GM12878 (cell line): ENCODE data around the gene SLC29A1. TPM values are rescaled to one million over a fixed set of nuclear protein-coding genes. Genes with fewer than 3 reads are reported as not detected.

ENCODE experiments used
- ATAC-seq: fragments of 200-7000 bp; cut with Tn5 transposase; 3 replicates; pipeline ENCODE4 v1.9.1; 2020; ENCODE audit warnings: mild to moderate bottlenecking, moderate library complexity
- BruUV-seq: library from RNA; stranded (reverse); fragments of 400-500 nt; replicated peaks from 2 replicates; lab custom pipeline; 2021; lab: Mats Ljungman, UMichigan
- CTCF ChIA-PET: fragments of 300-600 bp; sonication (Branson Sonifier 250); formaldehyde crosslinking; extraction: SDS; loops from one replicate; lab custom pipeline; 2021; ENCODE audit warnings: inconsistent platforms; lab: Yijun Ruan, JAX
- POLR2A ChIA-PET: fragments of 350-600 bp; formaldehyde crosslinking; extraction: SDS; loops from one replicate; lab custom pipeline; 2021; ENCODE audit warnings: inconsistent platforms; lab: Charles Lee
- RAD21 ChIA-PET: fragments of 300-600 bp; sonication (Branson Sonifier 250); formaldehyde crosslinking; loops from one replicate; lab custom pipeline; 2023; ENCODE audit warnings: antibody characterized with exemption; ENCODE audit not compliant: unreplicated experiment; lab: Charles Lee
- SMC1A ChIA-PET: fragments of 300-600 bp; sonication (Branson Sonifier 250); formaldehyde crosslinking; loops from one replicate; lab custom pipeline; 2023; ENCODE audit not compliant: unreplicated experiment, uncharacterized antibody; lab: Charles Lee
- DNase-seq: peaks from one replicate; pipeline ENCODE4 v3.0.0-alpha.2; 2011; ENCODE audit warnings: low read depth, low spot score
- FAIRE-seq: peaks from 3 replicates; lab custom pipeline; 2011; peaks lifted over from hg19 to GRCh38; lab: Jason Lieb, UNC
- H2AFZ ChIP-seq: 2 replicates; pipeline ENCODE4 v1.6.0; 2011; ENCODE audit warnings: low read depth, low read length, control low read depth; ENCODE audit not compliant: control insufficient read depth
- H3K27ac ChIP-seq: 2 replicates; pipeline ENCODE4 v1.5.1; 2011; ENCODE audit warnings: control low read depth; ENCODE audit not compliant: control insufficient read depth, insufficient read depth
- H3K27me3 ChIP-seq, 2 experiments: replicated peaks in 1 of 2; 2 replicates each; pipeline versions ENCODE4 v1.6.0 to v1.6.1; 2011; ENCODE audit warnings: low read length in 1 of 2; ENCODE audit not compliant: control insufficient read depth in 2 of 2, insufficient read depth in 2 of 2
- H3K36me3 ChIP-seq, 2 experiments: 2 replicates each; pipeline ENCODE4 v1.5.1; 2011; ENCODE audit warnings: low read length in 1 of 2; ENCODE audit not compliant: control insufficient read depth in 2 of 2, insufficient read depth in 2 of 2
- H3K4me1 ChIP-seq: 2 replicates; pipeline ENCODE4 v1.6.1; 2011; ENCODE audit warnings: mild to moderate bottlenecking, low read length, moderate library complexity, mixed read lengths; ENCODE audit not compliant: control insufficient read depth, insufficient read depth
- H3K4me2 ChIP-seq: 2 replicates; pipeline ENCODE4 v1.6.0; 2011; ENCODE audit warnings: control low read depth; ENCODE audit not compliant: control insufficient read depth, insufficient read depth
- H3K4me3 ChIP-seq: fragments of 200-600 bp; sonication (generic); 2 replicates; pipeline ENCODE4 v1.5.1; 2016
- H3K79me2 ChIP-seq: 2 replicates; pipeline ENCODE4 v1.6.0; 2011; ENCODE audit warnings: low read length; ENCODE audit not compliant: control insufficient read depth, insufficient read depth
- H3K9ac ChIP-seq: 2 replicates; pipeline ENCODE4 v1.8.0; 2011; ENCODE audit warnings: low read length, control low read depth, mixed read lengths; ENCODE audit not compliant: control insufficient read depth, insufficient read depth
- H3K9me3 ChIP-seq: replicated peaks from 3 replicates; pipeline ENCODE4 v1.5.1; 2011; ENCODE audit warnings: mild to moderate bottlenecking, low read length; ENCODE audit not compliant: control insufficient read depth, insufficient read depth
- H4K20me1 ChIP-seq: 2 replicates; pipeline ENCODE4 v1.6.0; 2011; ENCODE audit not compliant: control insufficient read depth, insufficient read depth
- E2F8 ChIP-seq: fragments of 450-650 bp; IDR thresholded peaks from 2 replicates; pipeline ENCODE4 v1.6.1; 2018; ENCODE audit warnings: mild to moderate bottlenecking, low read depth, moderate library complexity; ENCODE audit not compliant: partially characterized antibody
- EGR1 ChIP-seq, 2 experiments: IDR thresholded peaks; 1 replicate in 1 of 2; 2 replicates in 1 of 2; pipeline ENCODE4 v1.6.1; 2011 to 2012; ENCODE audit warnings: low read depth in 2 of 2, low read length in 2 of 2, borderline replicate concordance in 1 of 2, mild to moderate bottlenecking in 1 of 2, moderate library complexity in 1 of 2
- ESRRA ChIP-seq: IDR thresholded peaks from 2 replicates; pipeline ENCODE4 v1.6.1; 2012; ENCODE audit warnings: mild to moderate bottlenecking, low read length, improper control_type of control experiment
- FOXM1 ChIP-seq: IDR thresholded peaks from 2 replicates; pipeline ENCODE4 v1.6.1; 2012; ENCODE audit warnings: low read depth, mild to moderate bottlenecking, inconsistent platforms, low read length, moderate library complexity
- HDAC6 ChIP-seq: fragments of 200-600 bp; sonication (generic); IDR thresholded peaks from one replicate; pipeline ENCODE4 v1.8.0; 2017; ENCODE audit warnings: antibody characterized with exemption; ENCODE audit not compliant: unreplicated experiment
- NFIC ChIP-seq: IDR thresholded peaks from 2 replicates; pipeline ENCODE4 v1.6.1; 2012; ENCODE audit warnings: low read depth, mild to moderate bottlenecking, inconsistent platforms, low read length, moderate library complexity
- PML ChIP-seq: IDR thresholded peaks from 2 replicates; pipeline ENCODE4 v1.6.1; 2012; ENCODE audit warnings: low read length, inconsistent platforms
- POLR2A ChIP-seq: IDR thresholded peaks from 2 replicates; pipeline ENCODE4 v1.6.1; 2011; ENCODE audit warnings: low read depth, mild to moderate bottlenecking, low read length
- RELB ChIP-seq: fragments of 450-650 bp; IDR thresholded peaks from 2 replicates; pipeline ENCODE4 v1.6.1; 2017; ENCODE audit warnings: low read depth, mild to moderate bottlenecking, moderate library complexity
- SMAD1 ChIP-seq: fragments of 450-650 bp; IDR thresholded peaks from 2 replicates; pipeline ENCODE4 v1.6.1; 2018; ENCODE audit warnings: mild to moderate bottlenecking, low read depth; ENCODE audit not compliant: partially characterized antibody
- SMAD5 ChIP-seq: IDR thresholded peaks from 2 replicates; pipeline ENCODE4 v1.6.1; 2016; ENCODE audit warnings: antibody characterized with exemption, low read depth
- SREBF1 ChIP-seq: IDR thresholded peaks from 2 replicates; pipeline ENCODE4 v1.6.1; 2012; ENCODE audit warnings: mild to moderate bottlenecking, low read length
- SUZ12 ChIP-seq: fragments of 200-600 bp; sonication (generic); IDR thresholded peaks from one replicate; pipeline ENCODE4 v1.6.1; 2018; ENCODE audit warnings: antibody characterized with exemption, mild to moderate bottlenecking; ENCODE audit not compliant: unreplicated experiment
- TCF3 ChIP-seq: IDR thresholded peaks from 2 replicates; pipeline ENCODE4 v1.6.1; 2012; ENCODE audit warnings: low read depth, mild to moderate bottlenecking, low read length, borderline replicate concordance; ENCODE audit not compliant: insufficient read depth
- WRNIP1 ChIP-seq: IDR thresholded peaks from 2 replicates; pipeline ENCODE4 v1.6.1; 2011; ENCODE audit warnings: low read depth, low read length, improper control_type of control experiment, borderline replicate concordance
- whole genome bisulfite sequencing: methylation state at CpG from one replicate; pipeline ENCODE4 v1.1.6; 2016; ENCODE audit warnings: low lambda C conversion rate; ENCODE audit not compliant: insufficient replicate concordance, insufficient coverage; ENCODE audit errors: missing lambda C conversion rate; 5-methylcytosine and 5-hydroxymethylcytosine counted together
- in situ Hi-C: fragments of 300-500 bp; cut with MboI; formaldehyde crosslinking; loops from 9 replicates; pipeline ENCODE4 v1.14.3; 2018; ENCODE audit warnings: mixed read lengths
- intact Hi-C: fragments of 100-400 bp; cut with micrococcal nuclease; formaldehyde crosslinking; loops from one replicate; pipeline ENCODE4 v1.14.2; 2022; ENCODE audit not compliant: unreplicated experiment
- polyA plus RNA-seq, 11 experiments: library from polyadenylated mRNA; depleted of rRNA in 4 of 11; unstranded in 6 of 11; stranded (reverse) in 5 of 11; fragments of >200 nt; fragmentation: Nextera tagmentation in 4 of 11; fragmentation: Illumina TruSeq in 1 of 11; extraction: Ambion mirVana in 4 of 11; extraction: Trizol in 1 of 11; gene quantifications; 1 replicate in 1 of 11; 2 replicates in 10 of 11; pipeline versions ENCODE4 v1.2.1 to v1.2.3, GENCODE V29; 2011 to 2016; ENCODE audit warnings: inconsistent platforms in 2 of 11, missing spikeins in 2 of 11, low read depth in 1 of 11
- total RNA-seq, 4 experiments: library from RNA; depleted of rRNA in 3 of 4; stranded (reverse); fragments of >200 nt in 3 of 4; fragmentation: Illumina TruSeq in 1 of 4; extraction: Trizol in 1 of 4; gene quantifications; 2 replicates each; pipeline versions ENCODE4 v1.2.1 to v1.2.3, GENCODE V29; 2013 to 2021
- TF ChIP-seq, protein P1 (sequence below): IDR thresholded peaks from 2 replicates; pipeline ENCODE4 v1.6.1; 2012; ENCODE audit warnings: low read depth, low read length, improper control_type of control experiment

The SLC29A1 gene
- total and polyA plus RNA-seq, 10 of the 15 experiments (the other 5 are each of a cell fraction or from before 2014, with no cell fraction given), result 10.0 to 132 (median 93.4) TPM

DNA sequence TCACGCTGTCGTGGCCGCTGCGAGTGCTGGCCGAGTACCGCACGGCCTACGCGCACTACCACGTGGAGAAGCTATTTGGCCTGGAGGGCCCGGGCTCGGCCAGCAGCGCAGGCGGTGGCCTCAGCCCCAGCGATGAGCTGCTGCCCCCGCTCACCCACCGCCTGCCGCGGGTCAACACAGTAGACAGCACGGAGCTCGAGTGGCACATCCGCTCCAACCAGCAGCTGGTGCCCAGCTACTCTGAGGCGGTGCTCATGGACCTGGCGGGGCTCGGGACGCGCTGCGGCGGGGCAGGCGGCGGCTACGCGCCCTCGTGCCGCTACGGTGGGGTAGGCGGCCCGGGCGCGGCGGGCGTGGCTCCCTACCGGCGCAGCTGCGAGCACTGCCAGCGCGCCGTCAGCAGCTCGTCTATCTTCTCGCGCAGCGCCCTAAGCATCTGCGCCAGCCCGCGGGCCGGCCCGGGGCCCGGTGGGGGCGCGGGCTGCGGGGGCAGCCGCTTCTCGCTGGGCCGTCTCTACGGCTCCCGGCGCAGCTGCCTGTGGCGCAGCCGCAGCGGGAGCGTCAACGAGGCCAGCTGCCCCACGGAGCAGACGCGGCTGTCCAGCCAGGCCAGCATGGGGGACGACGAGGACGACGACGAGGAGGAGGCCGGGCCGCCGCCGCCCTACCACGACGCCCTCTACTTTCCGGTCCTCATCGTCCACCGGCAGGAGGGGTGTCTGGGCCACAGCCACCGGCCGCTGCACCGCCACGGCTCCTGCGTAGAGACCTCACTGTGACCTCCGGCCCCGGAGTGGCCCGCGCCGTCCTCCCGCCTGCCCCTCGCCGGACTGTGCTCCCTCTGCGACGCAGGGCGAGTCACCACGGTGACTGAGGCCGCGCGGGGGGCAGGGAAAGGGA lies 52.6 kb downstream of the SLC29A1 start:
- ChIA-PET POLR2A (no interaction called here), SMC1A (no interaction called here), CTCF (interaction anchor here (0.6 kb wide), 1 partner anchor 195 kb away, joined by 3 read pairs; no protein-coding TSS in a partner anchor), RAD21 (no interaction called here)
- no peaks in the 10 kb centered on the region for H4K20me1 ChIP-seq
- H3K4me1 ChIP-seq, result no peaks in the 10 kb centered on the region
- H3K27me3 ChIP-seq, result peaks cover 2 to 15% of the 10 kb centered on the region in 2 experiments; a peak in 3 of 4 replicates
- DNase-seq (no peak), FAIRE-seq (no peak), ATAC-seq (peak; percentile 13; the same call in 1 of the 3 replicates)
- no peak overlapping the region for H3K4me3 ChIP-seq
- no peaks in the 10 kb centered on the region for H3K79me2 ChIP-seq
- H3K36me3 ChIP-seq, result no peaks in the 10 kb centered on the region; a peak in 1 of 4 replicates
- H3K9ac ChIP-seq, result no peak overlapping the region
- H3K4me2 ChIP-seq, result no peak overlapping the region
- in situ Hi-C loops, result no loop called here
- WGBS, result 23% methylated on average over 91 of the region's 109 CpGs
- H3K9me3 ChIP-seq, result no peaks in the 10 kb centered on the region
- H2AFZ ChIP-seq, result no peak overlapping the region
- H3K27ac ChIP-seq, result no peak overlapping the region
- BruUV-seq, result no TSS peak
- intact Hi-C loops, result no loop called here
- TF ChIP-seq SMAD5 (no peak), SUZ12 (no peak), POLR2A (no peak), ESRRA (no peak), HDAC6 (no peak), WRNIP1 (no peak), SREBF1 (no peak), TCF3 (no peak), NFIC (no peak), EGR1 (IDR thresholded peaks at IDR 0.05; ENCODE audit: borderline replicate concordance in 1 of 2, low read depth in 2 of 2, low read length in 2 of 2) (no peak), SMAD1 (no peak), E2F8 (no peak), RELB (no peak), FOXM1 (no peak), PML (no peak)
- TF ChIP-seq, protein P1, sequence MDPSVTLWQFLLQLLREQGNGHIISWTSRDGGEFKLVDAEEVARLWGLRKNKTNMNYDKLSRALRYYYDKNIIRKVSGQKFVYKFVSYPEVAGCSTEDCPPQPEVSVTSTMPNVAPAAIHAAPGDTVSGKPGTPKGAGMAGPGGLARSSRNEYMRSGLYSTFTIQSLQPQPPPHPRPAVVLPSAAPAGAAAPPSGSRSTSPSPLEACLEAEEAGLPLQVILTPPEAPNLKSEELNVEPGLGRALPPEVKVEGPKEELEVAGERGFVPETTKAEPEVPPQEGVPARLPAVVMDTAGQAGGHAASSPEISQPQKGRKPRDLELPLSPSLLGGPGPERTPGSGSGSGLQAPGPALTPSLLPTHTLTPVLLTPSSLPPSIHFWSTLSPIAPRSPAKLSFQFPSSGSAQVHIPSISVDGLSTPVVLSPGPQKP, result no peak
